Measurements from ENCODE around the gene FAM168A. TPM values are rescaled to one million over a fixed set of nuclear protein-coding genes. Genes with fewer than 3 reads are reported as not detected.

Gene FAM168A
- total and polyA plus RNA-seq, 2 donors (not counting 1 experiment from before 2014, with no cell fraction given), result 16.3 to 23.8 TPM

GRCh38 chr11:73381589-73381988 lies 216.3 kb downstream of the FAM168A start:
- peaks cover 15% of the 10 kb centered on the region for H3K79me2 ChIP-seq (ENCODE audit: control insufficient read depth, insufficient read depth, low read length)
- no peak for DNase-seq (ENCODE audit: low read depth in 2 of 2)
- no peak overlapping the region for H3K4me3 ChIP-seq (replicated peaks in 1 of 4; ENCODE audit: control extremely low read depth in 1 of 4, insufficient read depth in 1 of 4, low read depth in 3 of 4, low read length in 4 of 4)
- H3K4me2 ChIP-seq (ENCODE audit: extremely low read depth, insufficient read depth, low read length), result no peak overlapping the region
- H3K27me3 ChIP-seq (ENCODE audit: control insufficient read depth, insufficient read depth, low read length), result no peaks in the 10 kb centered on the region
- H3K9me3 ChIP-seq (ENCODE audit: control insufficient read depth, insufficient read depth, low read depth, low read length), result no peaks in the 10 kb centered on the region
- H3K4me1 ChIP-seq (ENCODE audit: control insufficient read depth, extremely low read depth, insufficient read depth, low read length), result peaks cover 8% of the 10 kb centered on the region
- no peak for TF ChIP-seq EZH2 (IDR thresholded peaks at IDR 0.05; ENCODE audit: low read length, missing control alignments)
- TF ChIP-seq, protein P1, sequence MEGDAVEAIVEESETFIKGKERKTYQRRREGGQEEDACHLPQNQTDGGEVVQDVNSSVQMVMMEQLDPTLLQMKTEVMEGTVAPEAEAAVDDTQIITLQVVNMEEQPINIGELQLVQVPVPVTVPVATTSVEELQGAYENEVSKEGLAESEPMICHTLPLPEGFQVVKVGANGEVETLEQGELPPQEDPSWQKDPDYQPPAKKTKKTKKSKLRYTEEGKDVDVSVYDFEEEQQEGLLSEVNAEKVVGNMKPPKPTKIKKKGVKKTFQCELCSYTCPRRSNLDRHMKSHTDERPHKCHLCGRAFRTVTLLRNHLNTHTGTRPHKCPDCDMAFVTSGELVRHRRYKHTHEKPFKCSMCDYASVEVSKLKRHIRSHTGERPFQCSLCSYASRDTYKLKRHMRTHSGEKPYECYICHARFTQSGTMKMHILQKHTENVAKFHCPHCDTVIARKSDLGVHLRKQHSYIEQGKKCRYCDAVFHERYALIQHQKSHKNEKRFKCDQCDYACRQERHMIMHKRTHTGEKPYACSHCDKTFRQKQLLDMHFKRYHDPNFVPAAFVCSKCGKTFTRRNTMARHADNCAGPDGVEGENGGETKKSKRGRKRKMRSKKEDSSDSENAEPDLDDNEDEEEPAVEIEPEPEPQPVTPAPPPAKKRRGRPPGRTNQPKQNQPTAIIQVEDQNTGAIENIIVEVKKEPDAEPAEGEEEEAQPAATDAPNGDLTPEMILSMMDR (conservative IDR thresholded peaks at IDR 0.05 in 1 of 2, IDR thresholded peaks at IDR 0.05 in 1 of 2; ENCODE audit: low read depth in 1 of 2, low read length in 2 of 2), result no peak
- no peaks in the 10 kb centered on the region for H4K20me1 ChIP-seq (ENCODE audit: control insufficient read depth, extremely low read depth, insufficient read depth, low read length)
- H3K27ac ChIP-seq (ENCODE audit: insufficient read depth, low read length), result no peak overlapping the region
- H2AFZ ChIP-seq (ENCODE audit: low read length), result no peak overlapping the region
- H3K9ac ChIP-seq (ENCODE audit: insufficient read depth, low read length), result no peak overlapping the region
- no peaks in the 10 kb centered on the region for H3K36me3 ChIP-seq (ENCODE audit: control insufficient read depth, insufficient read depth, low read length)

DNA sequence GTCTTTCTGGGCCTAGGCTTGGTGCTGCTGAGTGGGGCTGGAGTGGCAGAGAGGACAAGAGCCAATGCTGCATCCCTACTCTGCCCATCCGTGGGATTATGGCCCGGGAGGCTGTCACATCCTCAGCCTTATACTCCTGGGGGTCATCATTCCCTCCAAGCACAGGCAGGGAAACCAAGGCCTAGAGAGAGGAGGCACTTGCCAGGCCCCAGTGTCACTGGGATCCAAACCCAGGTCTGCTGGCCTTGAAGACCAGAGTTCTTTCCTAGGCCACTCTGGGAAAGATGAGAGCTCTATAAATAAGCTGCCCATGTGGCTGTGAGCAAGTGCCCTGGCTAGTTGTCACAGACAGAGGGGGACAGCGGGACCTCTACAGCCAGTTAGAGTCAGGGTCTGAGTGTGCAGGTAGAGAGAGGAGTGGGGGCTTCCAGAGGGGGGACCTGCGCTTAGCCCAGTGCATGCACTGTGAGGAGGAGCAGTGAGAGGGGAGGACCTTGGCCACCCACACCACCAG lies 217.0 kb downstream of the FAM168A start:
- no peaks in the 10 kb centered on the region for H4K20me1 ChIP-seq (ENCODE audit: control insufficient read depth, extremely low read depth, insufficient read depth, low read length)
- H3K4me3 ChIP-seq (replicated peaks in 1 of 4; ENCODE audit: control extremely low read depth in 1 of 4, insufficient read depth in 1 of 4, low read depth in 3 of 4, low read length in 4 of 4), result no peak overlapping the region
- H3K79me2 ChIP-seq (ENCODE audit: control insufficient read depth, insufficient read depth, low read length), result peaks cover 14% of the 10 kb centered on the region
- H3K4me2 ChIP-seq (ENCODE audit: extremely low read depth, insufficient read depth, low read length), result no peak overlapping the region
- DNase-seq (ENCODE audit: low read depth in 2 of 2), result no peak
- H3K27ac ChIP-seq (ENCODE audit: insufficient read depth, low read length), result no peak overlapping the region
- no peak overlapping the region for H3K9ac ChIP-seq (ENCODE audit: insufficient read depth, low read length)
- H3K27me3 ChIP-seq (ENCODE audit: control insufficient read depth, insufficient read depth, low read length), result no peaks in the 10 kb centered on the region
- no peak overlapping the region for H2AFZ ChIP-seq (ENCODE audit: low read length)
- no peaks in the 10 kb centered on the region for H3K9me3 ChIP-seq (ENCODE audit: control insufficient read depth, insufficient read depth, low read depth, low read length)
- peaks cover 8% of the 10 kb centered on the region for H3K4me1 ChIP-seq (ENCODE audit: control insufficient read depth, extremely low read depth, insufficient read depth, low read length)
- no peaks in the 10 kb centered on the region for H3K36me3 ChIP-seq (ENCODE audit: control insufficient read depth, insufficient read depth, low read length)
- no peak for TF ChIP-seq EZH2 (IDR thresholded peaks at IDR 0.05; ENCODE audit: low read length, missing control alignments)
- TF ChIP-seq, protein P1 (conservative IDR thresholded peaks at IDR 0.05 in 1 of 2, IDR thresholded peaks at IDR 0.05 in 1 of 2; ENCODE audit: low read depth in 1 of 2, low read length in 2 of 2), result no peak

DNA sequence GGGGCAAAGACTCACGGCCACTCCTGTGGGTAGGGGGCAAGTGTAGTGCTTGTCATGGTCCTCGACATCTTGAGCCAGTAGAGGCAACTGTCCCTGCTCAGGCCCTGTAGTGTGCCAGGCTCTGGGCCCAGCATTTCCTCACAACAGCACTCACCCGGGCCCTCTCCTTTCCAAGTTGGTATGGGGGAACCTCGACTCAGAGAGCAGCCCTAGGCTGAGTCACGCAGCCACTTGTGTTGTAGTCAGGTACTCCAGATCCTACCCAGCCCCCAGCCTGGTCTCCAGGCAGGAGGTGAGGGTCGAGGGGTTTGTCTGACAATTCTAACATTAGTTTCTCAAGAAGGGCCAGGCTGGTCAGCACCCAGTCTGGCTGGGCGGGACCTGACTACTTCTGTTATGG lies 217.6 kb downstream of the FAM168A start:
- TF ChIP-seq EZH2 (IDR thresholded peaks at IDR 0.05; ENCODE audit: low read length, missing control alignments), result no peak
- TF ChIP-seq, protein P1 (conservative IDR thresholded peaks at IDR 0.05 in 1 of 2, IDR thresholded peaks at IDR 0.05 in 1 of 2; ENCODE audit: low read depth in 1 of 2, low read length in 2 of 2), result no peak
- no peak overlapping the region for H3K27ac ChIP-seq (ENCODE audit: insufficient read depth, low read length)
- no peak overlapping the region for H3K9ac ChIP-seq (ENCODE audit: insufficient read depth, low read length)
- H2AFZ ChIP-seq (ENCODE audit: low read length), result no peak overlapping the region
- H3K27me3 ChIP-seq (ENCODE audit: control insufficient read depth, insufficient read depth, low read length), result no peaks in the 10 kb centered on the region
- H4K20me1 ChIP-seq (ENCODE audit: control insufficient read depth, extremely low read depth, insufficient read depth, low read length), result no peaks in the 10 kb centered on the region
- H3K36me3 ChIP-seq (ENCODE audit: control insufficient read depth, insufficient read depth, low read length), result no peaks in the 10 kb centered on the region
- H3K4me2 ChIP-seq (ENCODE audit: extremely low read depth, insufficient read depth, low read length), result no peak overlapping the region
- peaks cover 8% of the 10 kb centered on the region for H3K4me1 ChIP-seq (ENCODE audit: control insufficient read depth, extremely low read depth, insufficient read depth, low read length)
- H3K4me3 ChIP-seq (replicated peaks in 1 of 4; ENCODE audit: control extremely low read depth in 1 of 4, insufficient read depth in 1 of 4, low read depth in 3 of 4, low read length in 4 of 4), result no peak overlapping the region
- peaks cover 14% of the 10 kb centered on the region for H3K79me2 ChIP-seq (ENCODE audit: control insufficient read depth, insufficient read depth, low read length)
- no peaks in the 10 kb centered on the region for H3K9me3 ChIP-seq (ENCODE audit: control insufficient read depth, insufficient read depth, low read depth, low read length)
- no peak for DNase-seq (ENCODE audit: low read depth in 2 of 2)
